Glomerular visceral epithelial cell (primary cell): Measurements from ENCODE around the gene CD244.
A peak's percentile ranks its signal among the peaks of the same experiment; 100 is the strongest.

Experiments used
- DNase-seq: peaks from one replicate; pipeline ENCODE4 v3.0.0-alpha.2; 2016; ENCODE audit errors: extremely low spot score

Gene CD244

DNA sequence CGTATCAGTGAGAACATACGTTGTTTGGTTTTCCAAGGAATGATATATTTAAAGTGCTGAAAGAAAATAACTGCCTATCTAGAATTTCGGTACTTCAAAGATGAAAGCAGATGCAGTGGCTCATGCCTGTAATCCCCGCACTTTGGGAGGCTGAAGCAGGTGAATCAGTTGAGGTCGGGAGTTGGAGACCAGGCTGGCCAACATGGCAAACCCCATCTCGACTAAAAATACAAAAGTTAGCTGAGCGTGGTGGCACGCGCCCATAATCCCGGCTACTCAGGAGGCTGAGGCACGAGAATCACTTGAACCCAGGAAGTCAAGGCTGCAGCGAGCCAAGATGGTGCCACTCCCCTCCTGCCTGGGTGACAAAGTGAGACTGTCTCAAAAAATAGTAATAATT is 16.4 kb downstream of the CD244 start:
- DNase-seq = no peak

DNA sequence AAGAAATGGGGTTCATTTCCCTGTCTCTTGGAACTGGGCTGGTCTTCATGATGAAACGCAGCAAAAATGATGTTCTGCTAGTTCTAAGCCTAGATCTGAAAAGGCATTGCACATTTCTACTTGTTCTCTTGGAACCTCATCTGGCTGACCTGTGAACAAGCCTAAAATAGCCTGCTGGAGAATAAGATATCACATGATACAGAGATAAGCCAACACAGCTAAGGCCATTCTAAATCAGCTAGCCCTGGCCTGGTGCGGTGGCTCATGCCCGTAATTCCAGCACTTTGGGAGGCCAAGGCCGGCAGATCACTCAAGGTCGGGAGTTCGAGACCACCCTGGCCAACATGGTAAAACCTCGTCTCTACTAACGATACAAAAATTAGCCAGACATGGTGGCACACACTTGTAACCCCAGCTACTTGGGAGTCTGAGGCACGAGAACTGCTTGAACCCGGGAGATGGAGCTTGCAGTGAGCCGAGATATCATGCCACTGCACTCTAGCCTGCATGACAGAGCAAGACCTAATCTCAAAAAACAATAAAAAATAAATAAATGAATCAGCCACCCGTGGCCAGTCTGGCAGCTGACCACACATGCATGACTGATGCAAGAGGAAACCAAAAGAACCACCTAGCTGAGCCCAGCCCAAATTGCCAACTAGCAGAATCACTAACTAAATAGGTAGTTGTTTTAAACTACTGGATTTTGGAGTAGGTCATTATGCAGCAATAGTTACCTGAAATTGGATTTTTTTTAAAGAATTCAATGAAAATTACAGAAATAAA is 18.0 kb downstream of the CD244 start:
- no peak for DNase-seq

DNA sequence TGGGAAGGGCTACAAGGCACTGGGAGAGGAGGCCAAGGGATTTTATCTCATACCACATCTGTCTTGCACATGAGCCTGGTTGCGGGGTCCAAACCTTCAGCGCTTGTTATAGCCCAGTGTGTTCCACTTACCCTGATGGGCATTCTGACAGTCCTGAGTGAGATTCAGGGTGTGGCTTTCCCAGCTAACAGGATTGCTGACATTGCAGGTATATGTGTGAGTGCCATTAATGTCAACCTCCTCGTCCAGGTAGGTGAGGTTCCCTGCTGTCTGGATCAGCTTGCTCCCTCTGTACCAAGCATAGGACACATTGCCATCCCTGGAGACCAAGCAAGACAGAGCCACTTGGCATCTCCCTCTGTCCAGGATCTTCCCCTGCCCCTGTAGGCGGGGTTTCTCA is 21.6 kb downstream of the CD244 start:
- no peak for DNase-seq

DNA sequence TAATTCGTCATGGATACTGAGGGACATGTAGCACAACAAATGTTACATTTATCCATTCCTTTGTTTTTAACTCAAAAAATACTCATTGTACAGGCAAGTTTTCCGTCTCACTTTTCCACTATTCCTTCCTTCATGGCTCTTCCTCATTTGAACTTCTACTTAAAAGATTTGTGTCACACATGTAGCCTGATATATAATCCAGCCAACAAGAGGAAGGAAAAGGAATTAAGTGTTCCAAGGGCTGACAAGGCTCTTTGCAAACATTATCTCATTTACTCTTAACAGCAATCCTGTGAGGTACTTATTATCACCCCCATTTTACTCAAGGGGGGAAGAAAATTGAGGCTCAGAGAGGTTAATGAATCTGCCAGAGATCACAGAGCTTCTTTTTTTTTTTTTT is 22.9 kb downstream of the CD244 start:
- DNase-seq = no peak

DNA sequence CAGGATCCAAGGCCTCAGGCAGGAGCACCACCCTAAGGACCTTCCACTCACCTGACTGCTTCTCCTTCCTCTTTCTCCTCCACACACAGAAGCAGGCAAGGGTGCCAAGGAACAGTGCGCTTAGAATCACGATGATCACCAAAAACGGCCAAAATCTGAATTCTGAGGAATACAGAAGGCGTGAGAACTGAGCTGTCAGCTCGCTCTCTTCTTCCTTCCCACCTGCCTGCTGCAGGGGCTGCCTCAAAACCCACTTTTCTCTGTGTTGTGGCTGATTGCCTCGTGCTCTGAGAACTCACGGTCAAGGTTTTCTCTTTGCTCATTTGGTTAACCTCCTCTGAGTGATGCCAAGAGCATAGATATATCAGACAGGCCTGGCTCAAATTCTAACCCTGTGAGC is 23.8 kb downstream of the CD244 start:
- DNase-seq = no peak

DNA sequence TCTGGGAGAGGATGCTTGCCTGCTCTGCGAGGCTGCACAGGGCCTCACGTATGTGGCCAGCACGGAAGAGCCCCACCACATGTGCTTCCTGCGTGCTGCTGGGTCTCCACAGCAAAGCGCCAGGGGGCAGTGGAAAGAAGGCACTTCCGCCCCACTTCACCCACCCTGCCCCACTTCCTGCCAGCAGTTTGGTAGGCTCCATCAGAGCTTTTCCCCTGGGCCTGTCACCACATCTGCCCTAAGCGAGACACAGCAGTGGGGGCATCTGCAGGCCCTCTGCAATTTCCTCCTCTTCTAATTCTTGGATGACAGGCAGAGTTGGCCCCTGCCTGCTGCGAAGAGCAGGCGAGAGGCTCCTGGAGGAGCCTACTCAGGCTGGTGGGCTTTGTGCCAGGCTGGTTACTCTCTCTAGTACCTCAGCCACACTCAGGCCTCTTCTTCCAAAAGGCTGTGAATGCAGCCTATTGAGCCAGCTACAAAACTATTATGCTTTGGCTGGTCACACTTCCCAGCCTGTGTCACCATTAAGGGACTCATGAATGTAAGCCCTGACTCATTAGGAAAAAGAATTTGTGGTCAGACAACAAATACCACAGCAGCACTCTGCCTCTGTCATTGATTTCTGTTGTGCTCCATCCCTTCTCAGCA is 25.0 kb downstream of the CD244 start:
- DNase-seq = no peak

DNA sequence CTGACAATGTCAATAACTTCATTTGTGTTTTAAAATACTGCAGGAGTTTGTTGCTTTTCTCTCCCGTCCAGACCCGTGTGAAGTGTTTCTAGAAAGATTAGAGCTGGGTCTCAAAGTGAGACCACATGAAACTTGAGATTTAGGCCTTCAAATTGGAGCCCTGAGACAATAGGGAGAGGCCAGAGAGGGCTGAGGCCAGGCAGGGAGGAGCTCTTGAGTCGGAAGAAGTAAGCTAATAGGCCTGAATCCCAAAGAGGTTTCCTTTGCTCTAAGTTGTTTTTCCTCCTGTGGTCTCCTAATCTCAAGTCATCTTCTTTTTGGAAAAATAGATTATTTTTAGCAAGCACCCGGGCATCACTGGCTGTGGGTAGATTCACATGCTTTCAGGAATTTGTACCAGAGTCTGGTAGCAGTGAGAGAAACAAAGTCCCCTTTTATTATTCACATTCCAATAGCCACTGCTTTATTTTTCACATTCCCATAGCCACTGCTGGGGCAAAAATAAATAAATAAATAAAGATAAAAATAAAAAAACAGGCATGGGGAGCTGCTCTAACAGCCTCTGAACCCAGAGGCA is 25.6 kb downstream of the CD244 start:
- DNase-seq = no peak

DNA sequence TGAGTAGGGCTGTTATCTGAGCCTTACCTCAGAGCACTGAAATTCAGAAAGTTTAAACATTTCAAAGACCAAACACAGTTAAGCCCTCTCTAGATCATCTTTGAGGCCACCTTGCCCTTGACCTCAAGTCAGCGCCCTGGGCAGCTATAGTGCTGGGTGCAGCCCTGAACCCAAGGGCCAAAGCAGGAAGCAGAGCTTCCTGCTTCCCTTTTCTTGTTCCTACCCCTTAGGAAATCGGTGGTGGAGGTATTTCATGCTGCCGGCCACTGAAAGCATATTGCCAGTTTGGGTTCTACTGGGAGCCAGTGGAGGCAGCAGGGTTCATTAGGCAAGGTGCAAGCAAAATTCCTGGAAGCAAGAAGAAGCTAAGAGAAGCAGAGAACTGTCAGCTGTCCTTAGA is 26.1 kb downstream of the CD244 start:
- DNase-seq = no peak

DNA sequence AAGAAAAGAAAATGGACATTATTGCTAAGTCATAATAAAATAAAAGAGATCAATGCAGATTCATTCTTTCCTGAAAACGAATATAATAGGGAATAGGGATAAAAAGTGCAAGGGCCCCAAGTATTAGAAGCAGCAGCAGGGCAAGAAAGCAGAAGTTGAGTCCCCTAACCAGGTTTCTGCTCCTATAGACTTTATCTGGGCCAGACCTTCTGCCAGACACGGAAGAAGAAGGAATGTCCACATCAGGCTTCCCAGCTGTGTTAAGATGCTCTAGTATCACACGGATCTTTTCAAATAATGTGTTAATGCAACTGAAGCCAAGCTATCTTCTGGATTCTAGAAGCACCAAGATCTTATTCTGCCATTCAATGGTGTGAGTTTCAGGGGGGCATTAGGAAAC is 26.9 kb downstream of the CD244 start:
- no peak for DNase-seq

DNA sequence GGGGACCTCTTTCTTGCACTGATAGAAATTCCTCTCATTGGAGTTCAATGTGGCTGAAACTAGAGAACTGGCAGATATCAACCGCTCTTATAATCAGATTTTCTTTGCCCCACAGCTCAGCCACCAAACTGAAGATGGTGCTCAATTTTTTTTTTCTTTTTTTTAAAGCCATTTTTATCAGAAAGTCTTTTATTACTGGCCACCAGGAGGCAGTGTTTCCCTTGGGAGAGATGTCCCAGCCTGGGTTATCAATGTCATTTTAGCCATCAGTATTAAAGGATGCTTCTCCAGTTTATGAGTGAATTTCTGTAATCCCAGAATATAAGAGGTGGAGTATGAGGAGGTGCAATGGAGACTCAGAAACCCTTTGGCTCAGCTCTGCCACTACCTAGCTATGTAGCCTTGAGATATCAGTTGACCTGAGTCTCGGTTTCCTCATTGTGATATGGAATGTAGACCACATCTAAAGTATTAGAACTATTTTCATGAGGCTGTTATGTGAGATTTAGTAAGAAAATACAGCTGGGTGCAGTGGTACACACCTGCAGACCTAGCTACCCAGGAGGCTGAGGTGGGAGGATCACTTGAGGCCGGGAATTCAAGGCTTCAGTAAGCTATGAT is 27.6 kb downstream of the CD244 start:
- DNase-seq = peak; percentile 50

DNA sequence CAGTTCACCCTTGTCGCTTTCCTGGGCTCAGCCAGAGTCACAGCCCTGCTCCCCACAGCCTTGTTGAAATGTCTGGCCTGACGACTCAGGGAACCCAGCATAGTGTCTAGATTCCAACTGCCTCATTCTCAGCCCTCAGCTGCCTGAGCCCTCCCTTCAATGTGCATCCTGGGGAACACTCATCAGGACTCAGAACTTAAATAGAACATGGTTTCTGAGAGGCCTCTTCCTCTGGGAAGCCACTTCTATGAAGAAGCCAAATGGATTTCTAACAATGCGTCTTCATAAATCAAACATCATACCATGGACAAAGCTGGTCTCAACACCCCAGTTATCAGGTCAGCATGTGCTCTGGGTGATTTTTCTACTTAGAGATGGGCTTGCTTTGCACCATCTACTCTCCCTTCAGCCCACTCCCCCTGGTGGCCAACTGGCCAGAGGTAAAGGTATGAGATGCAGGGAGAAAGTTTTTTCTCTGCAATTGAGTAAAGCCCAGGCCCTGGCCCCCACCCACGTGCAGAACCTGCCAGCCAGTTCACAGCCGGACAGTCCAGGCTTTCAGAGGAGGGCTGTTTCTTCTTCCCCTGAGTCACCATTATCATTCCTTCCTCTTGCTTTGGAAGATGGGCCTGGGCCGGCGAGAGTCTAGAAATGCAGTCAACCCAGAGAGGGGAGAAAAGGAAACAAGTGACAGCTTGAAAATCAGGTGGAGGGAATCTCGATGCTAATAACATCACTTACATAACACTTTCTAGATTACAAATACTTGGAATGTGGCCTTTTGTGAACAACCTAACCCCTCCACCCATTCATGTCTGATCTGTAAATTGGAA is 32.1 kb downstream of the CD244 start:
- DNase-seq = peak; percentile 20

DNA sequence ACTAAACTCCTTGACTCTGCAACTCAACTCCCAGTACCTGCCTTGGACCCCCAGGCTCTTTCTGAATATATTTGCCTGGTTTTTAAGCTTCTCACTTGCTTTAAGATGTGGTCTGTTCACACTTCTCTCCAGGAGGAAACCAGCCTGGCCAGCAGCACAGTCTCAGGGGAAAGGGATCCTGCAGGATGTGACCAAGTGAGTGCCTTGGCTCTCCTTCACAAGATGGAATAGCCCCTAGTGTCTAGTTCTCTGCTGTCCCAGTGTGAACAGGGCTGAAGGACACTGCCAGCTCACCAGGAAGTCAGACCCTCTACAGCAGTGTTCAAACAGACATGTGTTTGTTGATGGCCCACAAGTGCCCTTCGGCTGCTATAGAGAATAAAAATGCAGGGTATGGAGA is 32.9 kb downstream of the CD244 start:
- no peak for DNase-seq

DNA sequence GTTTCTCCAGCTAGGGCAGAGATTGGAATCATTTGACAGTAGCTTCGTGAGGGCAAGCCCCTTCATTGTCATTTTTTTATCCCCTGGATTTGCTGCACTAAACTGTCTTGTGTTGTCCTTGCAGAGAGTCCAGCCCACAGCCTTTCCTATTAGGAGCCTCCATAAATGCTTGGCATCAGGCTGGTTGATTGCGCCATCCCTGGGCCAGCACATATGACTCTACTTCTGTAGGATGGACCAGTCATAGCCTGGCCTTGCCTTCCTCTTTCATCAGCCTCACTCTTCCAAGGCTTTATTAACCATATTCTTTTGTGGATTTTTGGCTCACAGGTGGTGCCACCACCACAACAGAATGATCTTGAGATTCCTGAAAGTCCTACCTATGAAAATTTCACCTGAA is 35.3 kb downstream of the CD244 start:
- DNase-seq = no peak

DNA sequence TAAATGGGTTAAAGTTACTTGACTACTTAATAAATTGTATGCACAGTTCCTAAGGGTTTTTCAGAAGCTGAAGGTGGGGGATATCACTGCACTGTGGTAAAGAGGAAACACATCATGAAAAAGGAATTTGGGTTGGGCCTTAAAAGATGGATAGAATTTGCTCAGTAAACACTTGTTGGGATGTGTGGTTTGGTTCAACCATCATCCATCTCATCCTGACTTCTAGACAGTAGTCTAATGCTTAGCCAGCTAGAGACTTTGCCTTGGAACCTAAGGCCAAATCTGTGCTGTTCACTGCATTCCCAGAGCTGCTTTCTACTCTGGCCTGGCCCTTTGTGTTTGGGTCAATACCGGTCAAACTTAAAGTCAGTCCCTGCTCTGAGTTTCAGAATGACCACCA is 36.1 kb downstream of the CD244 start:
- DNase-seq = no peak

DNA sequence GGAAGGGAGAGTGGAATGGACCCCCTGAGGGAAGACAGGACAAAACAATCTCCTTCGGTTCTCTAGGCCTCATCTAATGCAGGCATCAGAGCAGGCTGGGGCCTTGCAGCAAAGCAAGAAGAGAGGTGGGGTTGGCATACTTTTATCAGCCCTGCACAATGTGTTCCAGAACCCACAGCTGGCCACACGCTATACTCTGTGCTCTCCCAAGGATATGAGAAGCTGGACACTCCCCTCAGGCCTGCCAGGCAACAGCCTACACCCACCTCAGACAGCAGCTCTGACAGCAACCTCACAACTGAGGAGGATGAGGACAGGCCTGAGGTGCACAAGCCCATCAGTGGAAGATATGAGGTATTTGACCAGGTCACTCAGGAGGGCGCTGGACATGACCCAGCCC is 39.4 kb downstream of the CD244 start:
- no peak for DNase-seq

DNA sequence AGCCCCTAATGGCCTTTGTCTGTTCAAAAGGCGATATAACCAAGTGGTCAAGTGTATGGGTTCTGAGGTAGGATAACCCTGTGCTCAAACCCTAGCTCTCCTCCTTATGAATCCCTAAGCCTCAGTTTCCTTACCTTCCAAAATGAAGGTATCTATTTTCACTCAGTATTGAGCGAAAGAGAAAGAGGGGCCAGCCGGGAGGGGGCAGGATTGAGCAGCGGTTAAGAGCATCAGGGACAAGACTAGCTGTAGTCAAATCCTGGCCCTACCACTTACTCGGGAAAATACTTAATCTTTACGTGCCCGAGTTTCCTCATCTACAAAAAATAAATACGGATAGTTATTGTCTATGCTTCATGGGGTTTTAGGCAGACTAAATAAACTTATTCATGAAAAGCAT is 41.1 kb downstream of the CD244 start:
- no peak for DNase-seq

DNA sequence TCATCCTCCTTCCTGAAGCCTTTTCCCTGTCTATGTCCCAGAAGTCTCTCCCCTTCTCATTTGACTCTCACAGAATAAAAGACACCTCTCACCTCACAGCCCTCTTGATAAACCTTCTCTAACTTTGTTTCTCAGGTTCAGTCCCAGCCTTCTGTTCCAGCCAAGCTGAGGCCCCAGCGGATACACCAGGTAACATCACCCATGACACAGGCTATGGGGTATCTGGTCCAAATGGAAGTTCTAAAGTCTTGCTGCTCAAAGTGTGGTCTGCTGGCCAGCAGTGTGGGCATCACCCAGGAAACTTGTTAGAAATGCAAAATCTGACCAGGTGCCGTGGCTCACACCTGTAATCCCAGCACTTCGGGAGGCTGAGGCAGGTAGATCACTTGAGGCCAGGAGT is 43.5 kb downstream of the CD244 start:
- DNase-seq = no peak

DNA sequence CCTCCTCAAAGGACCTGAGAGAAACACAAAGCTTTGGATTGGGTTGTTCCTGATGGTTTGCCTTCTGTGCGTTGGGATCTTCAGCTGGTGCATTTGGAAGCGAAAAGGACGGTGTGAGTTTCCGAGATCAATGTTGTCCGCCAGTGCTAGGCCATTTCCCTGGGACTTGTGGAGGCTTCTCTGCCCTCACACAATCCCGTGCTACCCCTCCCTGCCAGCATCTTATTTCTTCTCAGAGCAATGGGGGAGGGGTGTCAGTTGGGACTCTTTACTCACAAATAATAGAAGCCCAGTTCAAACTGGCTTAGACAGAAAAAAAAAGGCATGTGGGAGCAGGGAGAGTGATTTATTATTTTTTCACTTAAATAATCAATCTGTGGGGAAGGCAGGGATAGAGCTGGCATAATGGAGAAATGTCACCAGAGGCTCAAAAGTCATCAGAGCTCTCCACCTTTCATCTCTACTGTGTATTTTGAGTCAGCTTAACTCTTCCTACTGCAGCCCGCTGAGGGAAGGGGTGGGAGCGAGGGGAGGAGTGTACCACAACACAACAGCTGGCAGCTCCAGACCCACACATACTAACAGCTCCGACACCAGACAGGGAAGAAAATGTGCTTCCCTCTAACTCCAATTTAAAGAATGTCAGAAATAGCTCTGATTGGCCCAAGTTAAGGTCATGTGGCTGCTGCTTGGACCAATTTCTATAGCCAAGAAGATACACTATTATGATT is 44.3 kb downstream of the CD244 start:
- no peak for DNase-seq

DNA sequence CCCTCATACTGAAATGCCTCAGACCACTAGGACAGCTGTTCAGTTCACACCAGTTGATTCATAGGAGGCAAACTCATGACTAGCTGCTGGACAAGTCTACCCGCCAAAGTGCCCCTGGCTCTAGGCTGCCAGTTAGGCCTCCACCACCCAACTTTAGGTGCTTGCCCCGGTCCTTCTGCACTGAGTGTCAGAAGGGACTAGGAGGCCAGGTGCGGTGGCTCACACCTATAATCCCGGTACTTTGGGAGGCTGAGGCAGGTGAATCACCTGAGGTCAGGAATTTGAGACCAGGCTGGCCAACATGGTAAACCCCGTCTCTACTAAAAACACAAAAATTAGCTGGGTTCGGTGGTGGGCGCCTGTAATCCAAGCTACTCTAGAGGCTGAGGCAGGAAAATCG is 47.8 kb downstream of the CD244 start:
- DNase-seq = no peak

DNA sequence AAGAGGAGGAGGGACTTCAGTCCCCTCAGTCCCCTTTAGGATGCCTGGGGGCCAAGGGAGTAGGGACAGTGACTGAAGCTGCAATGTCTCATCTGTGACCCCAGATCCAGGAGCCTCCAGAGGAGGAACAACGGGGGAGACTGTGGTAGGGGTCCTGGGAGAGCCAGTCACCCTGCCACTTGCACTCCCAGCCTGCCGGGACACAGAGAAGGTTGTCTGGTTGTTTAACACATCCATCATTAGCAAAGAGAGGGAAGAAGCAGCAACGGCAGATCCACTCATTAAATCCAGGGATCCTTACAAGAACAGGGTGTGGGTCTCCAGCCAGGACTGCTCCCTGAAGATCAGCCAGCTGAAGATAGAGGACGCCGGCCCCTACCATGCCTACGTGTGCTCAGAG is 48.4 kb downstream of the CD244 start:
- DNase-seq = no peak

DNA sequence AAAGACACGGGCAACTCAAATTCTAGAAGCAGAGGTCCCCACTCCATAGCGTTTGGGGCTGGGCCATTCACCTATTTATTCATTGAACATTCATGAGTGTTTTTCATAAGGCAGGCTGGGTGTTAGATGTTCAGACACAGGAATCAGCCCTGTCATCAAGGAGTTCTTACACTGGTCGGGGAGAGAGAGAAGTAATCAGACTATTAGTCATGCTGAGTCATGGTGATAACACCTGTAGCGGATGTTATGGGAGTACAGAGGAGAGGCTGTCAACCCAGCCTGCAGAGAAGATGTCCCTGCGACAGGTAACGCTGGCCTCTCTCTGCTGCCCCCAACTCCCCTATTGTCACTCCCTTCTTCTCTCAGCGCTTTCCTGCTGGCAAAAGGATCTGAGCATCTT is 49.5 kb downstream of the CD244 start:
- peak; percentile 6 for DNase-seq
